HG02870 (cell line): ENCODE results near the gene CCDC93.
A peak's percentile ranks its signal among the peaks of the same experiment; 100 is the strongest.
"Not testable (repeated sequence)": the region's sequence is repeated elsewhere in the genome, so short reads cannot be mapped to it uniquely, and the experiment has no call there.

Experiments
- ATAC-seq: cut with Tn5 transposase; IDR thresholded peaks from one replicate; pipeline ENCODE4 v1.9.1; 2021; ENCODE audit warnings: mild to moderate bottlenecking, moderate library complexity; ENCODE audit not compliant: unreplicated experiment

CCDC93 gene

GRCh38 chr2:117931266-117931665 lies 82.6 kb downstream of the CCDC93 start:
- ATAC-seq: no peak

GRCh38 chr2:117930775-117931174 lies 83.1 kb downstream of the CCDC93 start:
- no peak for ATAC-seq

- not testable (repeated sequence) for ATAC-seq
Observed at GRCh38 chr2:117923471-117923870, 90.4 kb downstream of the CCDC93 start.

DNA sequence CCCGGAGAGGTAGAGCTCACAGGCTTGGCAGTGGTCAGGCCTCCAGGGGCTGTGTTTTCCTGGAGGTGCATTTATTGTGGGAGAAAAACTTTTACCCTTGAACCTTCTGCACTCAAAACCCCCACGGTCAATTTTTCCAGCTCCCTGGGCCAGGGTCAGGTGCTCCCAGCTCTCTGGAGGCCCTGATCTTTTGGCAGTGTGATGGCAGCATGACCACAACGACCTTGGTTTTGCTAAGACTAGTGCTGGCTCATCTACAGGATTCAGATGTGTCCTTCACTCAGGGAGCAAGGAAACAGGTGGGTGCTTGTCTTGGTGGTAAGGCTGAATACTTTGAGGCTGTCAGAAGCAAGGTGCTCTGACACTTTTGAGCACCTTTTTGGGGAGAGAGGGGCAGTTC lies 92.3 kb downstream of the CCDC93 start:
- no peak for ATAC-seq

GRCh38 chr2:117918608-117919007 lies 95.3 kb downstream of the CCDC93 start:
- ATAC-seq: peak; percentile 74

GRCh38 chr2:117917223-117917917 lies 96.5 kb downstream of the CCDC93 start:
- ATAC-seq: no peak

- no peak for ATAC-seq
Observed at GRCh38 chr2:117902933-117903332, 110.9 kb downstream of the CCDC93 start.

GRCh38 chr2:117888897-117889296 lies 125.0 kb downstream of the CCDC93 start:
- peak; percentile 57 for ATAC-seq

DNA sequence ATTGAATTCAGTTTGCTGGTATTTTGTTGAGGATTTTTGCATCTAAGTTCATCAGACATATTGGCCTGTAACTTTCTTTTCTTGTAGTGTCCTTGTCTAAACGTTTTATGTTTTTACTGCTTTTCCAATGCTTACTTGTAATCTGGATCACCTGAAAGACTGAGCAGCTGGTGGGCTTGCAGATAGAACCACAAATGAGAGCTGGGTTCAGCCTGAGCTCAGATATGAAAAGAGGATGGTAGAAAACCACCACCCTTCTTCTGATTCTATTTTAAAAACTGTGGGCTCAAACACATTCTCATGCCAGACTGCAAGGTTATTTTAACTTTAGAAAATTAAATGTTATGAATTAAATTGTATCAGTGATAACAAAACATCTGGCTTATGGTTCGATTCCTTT lies 128.6 kb downstream of the CCDC93 start:
- no peak for ATAC-seq

- no peak for ATAC-seq
Observed at GRCh38 chr2:117879003-117879402, 134.9 kb downstream of the CCDC93 start.

GRCh38 chr2:117875786-117876185 lies 138.1 kb downstream of the CCDC93 start:
- no peak for ATAC-seq
